Colonic mucosa (tissue), 4 donors: ENCODE data around the gene DPH1. TPM values are rescaled to one million over a fixed set of nuclear protein-coding genes. Genes with fewer than 3 reads are reported as not detected.

Experiments
- DNase-seq: peaks from one replicate; pipeline ENCODE4 v3.0.0-alpha.2; 2020
- H3K27ac ChIP-seq: fragments of 200-600 bp; one replicate; pipeline ENCODE4 v1.8.0; 2021
- H3K27me3 ChIP-seq: fragments of 200-600 bp; one replicate; pipeline ENCODE4 v1.8.0; 2021
- H3K36me3 ChIP-seq: fragments of 200-600 bp; one replicate; pipeline ENCODE4 v1.8.0; 2021
- H3K4me1 ChIP-seq: fragments of 200-600 bp; one replicate; pipeline ENCODE4 v1.8.0; 2021; ENCODE audit warnings: mild to moderate bottlenecking
- H3K4me3 ChIP-seq: fragments of 200-600 bp; one replicate; pipeline ENCODE4 v1.8.0; 2021
- H3K9ac ChIP-seq, 2 donors: one replicate each; pipeline ENCODE4 v1.7.0; 2013; ENCODE audit warnings: control low read depth in 2 of 2, low read depth in 2 of 2, low read length in 2 of 2
- H3K9me3 ChIP-seq: fragments of 200-600 bp; one replicate; pipeline ENCODE4 v1.8.0; 2021
- CTCF ChIP-seq: fragments of 200-600 bp; IDR thresholded peaks from one replicate; pipeline ENCODE4 v1.8.0; 2022; ENCODE audit warnings: antibody characterized with exemption, mild to moderate bottlenecking
- intact Hi-C: fragments of 100-400 bp; cut with DNase I; formaldehyde crosslinking; loops from one replicate; pipeline ENCODE4 v1.14.1; 2022
- total RNA-seq, 2 donors: library from RNA; stranded (reverse); fragmentation: NEBNext Ultra II Directional in 1 of 2; extraction: Animal tissue kit (Norgen Biotek cat#: 25700) in 1 of 2; gene quantifications; one replicate each; pipeline ENCODE4 v1.2.1, GENCODE V29; 2021
- donor health status: healthy.
- donor health status: DM: no; HTN: no; CAD: no.
- donor health status: DM: no; HTN: no; CAD: no.

The DPH1 gene
- total RNA-seq, 2 donors from 2014 or later: 22.7 to 34.4 TPM

- Histone ChIP-seq H3K9ac (peak overlapping the region in 1 of 2 donors; percentile 43), H3K9me3 (no peaks in the 10 kb centered on the region), H3K4me1 (peaks cover 3% of the 10 kb centered on the region), H3K27me3 (no peaks in the 10 kb centered on the region), H3K27ac (peak overlapping the region; percentile 67), H3K4me3 (no peak overlapping the region), H3K36me3 (no peaks in the 10 kb centered on the region)
- intact Hi-C loops: no loop called here
- TF ChIP-seq CTCF: no peak
- no peak for DNase-seq
Measured at GRCh38 chr17:2063261-2064146, 33.6 kb downstream of the DPH1 start.

- H3K27ac ChIP-seq: peak overlapping the region; percentile 67
- no peaks in the 10 kb centered on the region for H3K27me3 ChIP-seq
- intact Hi-C loops: no loop called here
- H3K9me3 ChIP-seq: no peaks in the 10 kb centered on the region
- H3K4me3 ChIP-seq: no peak overlapping the region
- H3K4me1 ChIP-seq: no peaks in the 10 kb centered on the region
- H3K9ac ChIP-seq: peak overlapping the region in 1 of 2 donors; percentile 43
- no peaks in the 10 kb centered on the region for H3K36me3 ChIP-seq
- TF ChIP-seq CTCF: no peak
- DNase-seq: no peak
Measured at GRCh38 chr17:2064147-2064489, 34.2 kb downstream of the DPH1 start.

GRCh38 chr17:2064520-2064971 is 34.6 kb downstream of the DPH1 start:
- intact Hi-C loops: no loop called here
- no peak for DNase-seq
- H3K27me3 ChIP-seq: no peaks in the 10 kb centered on the region

GRCh38 chr17:2064980-2065785 is 35.2 kb downstream of the DPH1 start:
- H3K27ac ChIP-seq: peak overlapping the region; percentile 67

More at GRCh38 chr17:2064520-2064971, 34.6 kb downstream of the DPH1 start:
- H3K27ac ChIP-seq: peak overlapping the region; percentile 67
- H3K9me3 ChIP-seq: no peaks in the 10 kb centered on the region
- peak overlapping the region; percentile 33 to 35 for H3K9ac ChIP-seq
- no peaks in the 10 kb centered on the region for H3K4me1 ChIP-seq
- no peak overlapping the region for H3K4me3 ChIP-seq
- no peak for TF ChIP-seq CTCF
- H3K36me3 ChIP-seq: no peaks in the 10 kb centered on the region

More at GRCh38 chr17:2064980-2065785, 35.2 kb downstream of the DPH1 start:
- no peaks in the 10 kb centered on the region for H3K27me3 ChIP-seq
- H3K4me3 ChIP-seq: no peak overlapping the region
- H3K4me1 ChIP-seq: no peaks in the 10 kb centered on the region
- no peaks in the 10 kb centered on the region for H3K36me3 ChIP-seq
- no peak for DNase-seq
- intact Hi-C loops: no loop called here
- H3K9me3 ChIP-seq: no peaks in the 10 kb centered on the region
- H3K9ac ChIP-seq: peak overlapping the region; percentile 33 to 35
- TF ChIP-seq CTCF: peak; percentile 17
